DMS 273 treated with DMSO at 0.1 percent for 48 hours (cell line): ENCODE results near the gene CCDC92.

Experiments
- DNase-seq: peaks from one replicate; lab custom pipeline; 2025; lab: John Stamatoyannopoulos, UW

The CCDC92 gene

GRCh38 chr12:123888989-123889388 lies 83.6 kb downstream of the CCDC92 start:
- no peak for DNase-seq

DNA sequence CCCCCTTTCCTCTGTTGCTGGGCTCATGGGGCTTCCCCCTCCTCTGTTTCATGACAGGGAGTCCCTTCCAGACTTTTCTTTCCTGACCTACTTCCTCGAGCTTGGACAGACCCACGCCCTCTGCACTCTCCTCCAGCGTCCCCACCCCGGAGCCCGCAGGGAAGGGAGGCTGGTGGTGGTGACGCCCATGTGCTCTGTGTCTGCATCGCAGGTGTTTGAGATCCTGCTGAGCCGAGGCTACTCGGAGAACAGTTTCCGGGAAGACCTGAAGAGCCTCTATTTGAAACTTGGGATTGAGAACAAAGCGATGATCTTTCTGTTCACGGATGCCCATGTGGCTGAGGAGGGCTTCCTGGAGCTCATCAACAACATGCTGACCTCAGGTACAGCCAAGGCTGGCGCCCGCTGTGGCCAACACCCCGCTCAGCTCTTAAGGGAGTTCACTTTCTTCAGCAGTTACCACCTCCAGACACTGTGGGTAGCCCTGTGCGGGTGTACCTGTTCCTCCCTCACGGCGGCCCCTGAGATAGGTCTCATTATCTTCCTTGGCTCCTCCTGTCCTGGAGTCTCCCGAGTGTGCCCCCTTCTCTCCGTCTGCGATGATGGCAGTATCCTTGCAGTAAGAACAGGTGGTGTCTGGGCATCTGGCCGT lies 85.6 kb downstream of the CCDC92 start:
- DNase-seq: no peak

DNA sequence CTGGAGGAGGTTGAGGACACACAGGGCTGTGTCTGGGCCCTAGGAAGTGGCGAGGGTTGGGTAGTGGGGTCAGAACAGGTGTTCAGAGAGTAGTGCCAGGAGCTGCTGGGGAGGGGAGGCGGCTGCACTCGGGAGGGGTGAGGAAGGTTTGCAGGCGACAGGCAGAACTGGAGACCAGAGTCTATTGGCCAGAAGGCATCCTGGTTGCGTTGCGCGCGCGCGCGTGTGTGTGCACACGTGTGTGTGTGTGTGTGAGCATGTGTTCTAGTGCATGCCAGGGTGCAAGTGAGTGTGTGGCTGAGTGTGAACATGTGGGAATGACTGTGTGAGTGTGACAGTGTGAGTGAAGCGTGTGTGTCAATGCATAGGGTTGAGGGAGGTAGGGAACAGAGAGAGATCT lies 86.4 kb downstream of the CCDC92 start:
- DNase-seq: no peak
